NCI-H226 (cell line): Measurements from ENCODE around the gene MICAL3.
A peak's percentile ranks its signal among the peaks of the same experiment; 100 is the strongest.
"Not testable (repeated sequence)": the region's sequence is repeated elsewhere in the genome, so short reads cannot be mapped to it uniquely, and the experiment has no call there.

Experiments used
- DNase-seq: peaks from one replicate; pipeline ENCODE4 v3.0.0-alpha.2; 2015

MICAL3 gene

GRCh38 chr22:18059991-18060390 lies 35.6 kb upstream of the MICAL3 start:
- no peak for DNase-seq

- no peak for DNase-seq
Observed at GRCh38 chr22:18059473-18059872, 35.1 kb upstream of the MICAL3 start.

- no peak for DNase-seq
Observed at GRCh38 chr22:18059094-18059417, 34.7 kb upstream of the MICAL3 start.

- DNase-seq, result no peak
Observed at GRCh38 chr22:18058371-18059093, 34.2 kb upstream of the MICAL3 start.

- peak; percentile 72 for DNase-seq
Observed at GRCh38 chr22:18057568-18058209, 33.3 kb upstream of the MICAL3 start.

GRCh38 chr22:18056807-18057474 lies 32.6 kb upstream of the MICAL3 start:
- DNase-seq, result no peak

- no peak for DNase-seq
Observed at GRCh38 chr22:18056161-18056666, 31.9 kb upstream of the MICAL3 start.

GRCh38 chr22:18055619-18056160 lies 31.3 kb upstream of the MICAL3 start:
- no peak for DNase-seq

GRCh38 chr22:18053216-18053946 lies 29.0 kb upstream of the MICAL3 start:
- DNase-seq, result not testable (repeated sequence)

- DNase-seq, result not testable (repeated sequence)
Observed at GRCh38 chr22:18051113-18051512, 26.8 kb upstream of the MICAL3 start.

GRCh38 chr22:18050065-18050464 lies 25.7 kb upstream of the MICAL3 start:
- no peak for DNase-seq

- no peak for DNase-seq
Observed at GRCh38 chr22:18048441-18048898, 24.1 kb upstream of the MICAL3 start.

- DNase-seq, result no peak
Observed at GRCh38 chr22:18048041-18048440, 23.7 kb upstream of the MICAL3 start.

- DNase-seq, result no peak
Observed at GRCh38 chr22:18045794-18046193, 21.4 kb upstream of the MICAL3 start.

GRCh38 chr22:18044548-18045271 lies 20.3 kb upstream of the MICAL3 start:
- DNase-seq, result no peak

- DNase-seq, result no peak
Observed at GRCh38 chr22:18042685-18043084, 18.3 kb upstream of the MICAL3 start.

GRCh38 chr22:18040898-18041297 lies 16.5 kb upstream of the MICAL3 start:
- DNase-seq, result not testable (repeated sequence)

GRCh38 chr22:18035751-18036150 lies 11.4 kb upstream of the MICAL3 start:
- peak; percentile 45 for DNase-seq

- DNase-seq, result no peak
Observed at GRCh38 chr22:18034076-18034475, 9.7 kb upstream of the MICAL3 start.

- DNase-seq, result no peak
Observed at GRCh38 chr22:18033204-18033998, 9.0 kb upstream of the MICAL3 start.

GRCh38 chr22:18032455-18033101 lies 8.2 kb upstream of the MICAL3 start:
- peak; percentile 72 for DNase-seq
